ENCODE data around the gene LRRC75A. TPM values are rescaled to one million over a fixed set of nuclear protein-coding genes. Genes with fewer than 3 reads are reported as not detected.

Gene LRRC75A
- total and polyA plus RNA-seq, 2 of the 8 experiments (the other 6 are each of a cell fraction or from before 2014, with no cell fraction given): 9.7 to 9.9 TPM

GRCh38 chr17:16486373-16487250 is 5.4 kb downstream of the LRRC75A start:
- peaks cover 0 to 26% of the 10 kb centered on the region in 2 experiments; a peak in 1 of 4 replicates for H3K79me2 ChIP-seq (ENCODE audit: control insufficient read depth in 1 of 2, insufficient read depth in 2 of 2, low read length in 2 of 2)
- H4K5ac ChIP-seq (ENCODE audit: insufficient read length, low read depth, low read length): peak overlapping the region; percentile 13
- POLR2A ChIA-PET (ENCODE audit: partially characterized antibody): interaction anchor here (1.0 to 4.7 kb wide), 3 partner anchors 8 to 43 kb away, joined by 4 to 20 read pairs (median 5); no protein-coding TSS in a partner anchor
- peak overlapping the region; percentile 25; the same call in 1 of the 2 replicates for H2BK15ac ChIP-seq (ENCODE audit: low read length)
- DNase-seq (ENCODE audit: low read depth in 1 of 2, low spot score in 2 of 2) (peak in 1 of 2 experiments; percentile 65), FAIRE-seq (peak; percentile 70)
- peak overlapping the region; percentile 93; the same call in 1 of the 2 replicates for H2BK5ac ChIP-seq (ENCODE audit: low read depth, low read length)
- no peak overlapping the region for H2AFZ ChIP-seq (ENCODE audit: low read length)
- H3K9me3 ChIP-seq (ENCODE audit: insufficient read depth in 2 of 2, low read depth in 1 of 2, low read length in 1 of 2): no peaks in the 10 kb centered on the region
- H3K4me1 ChIP-seq (replicated peaks in 1 of 4; ENCODE audit: control insufficient read depth in 3 of 4, insufficient read depth in 4 of 4, low read length in 3 of 4): peaks cover 20 to 64% (median 52%) of the 10 kb centered on the region in 4 experiments
- peak overlapping the region; percentile 71 for H2AK5ac ChIP-seq (ENCODE audit: low read depth, low read length)
- peak overlapping the region; percentile 17 to 78; a peak in 3 of 4 replicates for H3K4me2 ChIP-seq (ENCODE audit: insufficient read depth in 1 of 2, low read depth in 2 of 2, low read length in 2 of 2)
- no peaks in the 10 kb centered on the region for H3K36me3 ChIP-seq (ENCODE audit: control insufficient read depth in 2 of 4, insufficient read depth in 4 of 4, low read length in 3 of 4)
- peak overlapping the region; percentile 55 for H3K4ac ChIP-seq (replicated peaks; ENCODE audit: insufficient read length, low read depth, low read length)
- 61% methylated on average over 24 of the region's 24 CpGs; no CpG with 5 or more reads in 1 of the 2 experiments for WGBS, 2 experiments (ENCODE audit: extremely low coverage in 1 of 2, insufficient coverage in 1 of 2, insufficient read length in 1 of 2, insufficient replicate concordance in 2 of 2, low coverage in 1 of 2, low lambda C conversion rate in 2 of 2, missing lambda C conversion rate in 1 of 2)
- H3K4me3 ChIP-seq (ENCODE audit: extremely low read depth in 1 of 4, insufficient read depth in 2 of 4, low read depth in 3 of 4, low read length in 4 of 4): no peak overlapping the region
- CTCF ChIA-PET (ENCODE audit: partially characterized antibody): interaction anchor here (1.0 to 12.0 kb wide), 6 partner anchors 8 to 123 kb away, joined by 3 to 176 read pairs (median 4); no protein-coding TSS in a partner anchor
- peak overlapping the region; percentile 98 for H2BK20ac ChIP-seq (ENCODE audit: low read length)
- no peak overlapping the region for H3K56ac ChIP-seq (replicated peaks; ENCODE audit: insufficient read length, low read depth, low read length)
- H3K27ac ChIP-seq (ENCODE audit: low read depth, low read length): peak overlapping the region; percentile 52; the same call in 1 of the 2 replicates
- H2BK120ac ChIP-seq (replicated peaks; ENCODE audit: low read depth, low read length): peak overlapping the region; percentile 89
- H3K18ac ChIP-seq (ENCODE audit: extremely low read depth, low read length): peak overlapping the region; percentile 93
- peak overlapping the region; percentile 96 for H4K91ac ChIP-seq (replicated peaks; ENCODE audit: insufficient read length, low read length)
- peak overlapping the region; percentile 55 for H3K14ac ChIP-seq (ENCODE audit: insufficient read length)
- H3K79me1 ChIP-seq (ENCODE audit: low read depth, low read length): peaks cover 7% of the 10 kb centered on the region
- H3K27me3 ChIP-seq (replicated peaks in 1 of 4; ENCODE audit: control insufficient read depth in 3 of 4, extremely low read depth in 1 of 4, insufficient read depth in 3 of 4, low read length in 3 of 4): peaks cover 0 to 14% (median 8%) of the 10 kb centered on the region in 4 experiments; a peak in 2 of 7 replicates
- H4K20me1 ChIP-seq (replicated peaks in 1 of 2; ENCODE audit: control insufficient read depth in 1 of 2, insufficient read depth in 2 of 2, low read length in 2 of 2): no peaks in the 10 kb centered on the region
- H4K8ac ChIP-seq (ENCODE audit: extremely low read depth, insufficient read depth, low read length): no peak overlapping the region; the same call in 1 of the 2 replicates
- peaks cover 7% of the 10 kb centered on the region for H3K23me2 ChIP-seq (ENCODE audit: low read depth, low read length)
- peak overlapping the region in 3 of 4 experiments; percentile 21 to 39 (median 33); a peak in 5 of 7 replicates for H3K9ac ChIP-seq (replicated peaks in 1 of 4; ENCODE audit: extremely low read depth in 1 of 4, low read depth in 3 of 4, low read length in 3 of 4)
- H2BK12ac ChIP-seq (ENCODE audit: low read depth, low read length): peak overlapping the region; percentile 97
- no peak overlapping the region for H3K23ac ChIP-seq (ENCODE audit: insufficient read length)
- TF ChIP-seq TEAD4 (IDR thresholded peaks at IDR 0.05; ENCODE audit: low read depth, low read length): peak; percentile 70
- no peak for TF ChIP-seq ZNF274 (IDR thresholded peaks at IDR 0.05; ENCODE audit: borderline replicate concordance, extremely low read depth, low read length)
- TF ChIP-seq FOSL1 (IDR thresholded peaks at IDR 0.05; ENCODE audit: insufficient read depth, low read depth, low read length): no peak
- no peak for TF ChIP-seq SP1 (IDR thresholded peaks at IDR 0.05; ENCODE audit: low read depth, low read length)
- no peak for TF ChIP-seq RXRA (IDR thresholded peaks at IDR 0.05; ENCODE audit: insufficient read depth, low read depth, low read length)
- peak; percentile 82 for TF ChIP-seq MAFK (IDR thresholded peaks at IDR 0.05; ENCODE audit: low read depth, low read length)
- no peak for TF ChIP-seq SUZ12 (IDR thresholded peaks at IDR 0.05; ENCODE audit: low read length)
- no peak for TF ChIP-seq RBBP5 (IDR thresholded peaks at IDR 0.05; ENCODE audit: borderline replicate concordance, low read depth, low read length)
- TF ChIP-seq CHD1 (IDR thresholded peaks at IDR 0.05; ENCODE audit: low read depth, low read length): no peak
- TF ChIP-seq CHD2 (IDR thresholded peaks at IDR 0.05; ENCODE audit: low read length): no peak
- no peak for TF ChIP-seq KDM1A (IDR thresholded peaks at IDR 0.05; ENCODE audit: borderline replicate concordance, low read length)

All from H1 (cell line).